ENCODE data around the gene TMEM175.
A peak's percentile ranks its signal among the peaks of the same experiment; 100 is the strongest.

Gene TMEM175

DNA sequence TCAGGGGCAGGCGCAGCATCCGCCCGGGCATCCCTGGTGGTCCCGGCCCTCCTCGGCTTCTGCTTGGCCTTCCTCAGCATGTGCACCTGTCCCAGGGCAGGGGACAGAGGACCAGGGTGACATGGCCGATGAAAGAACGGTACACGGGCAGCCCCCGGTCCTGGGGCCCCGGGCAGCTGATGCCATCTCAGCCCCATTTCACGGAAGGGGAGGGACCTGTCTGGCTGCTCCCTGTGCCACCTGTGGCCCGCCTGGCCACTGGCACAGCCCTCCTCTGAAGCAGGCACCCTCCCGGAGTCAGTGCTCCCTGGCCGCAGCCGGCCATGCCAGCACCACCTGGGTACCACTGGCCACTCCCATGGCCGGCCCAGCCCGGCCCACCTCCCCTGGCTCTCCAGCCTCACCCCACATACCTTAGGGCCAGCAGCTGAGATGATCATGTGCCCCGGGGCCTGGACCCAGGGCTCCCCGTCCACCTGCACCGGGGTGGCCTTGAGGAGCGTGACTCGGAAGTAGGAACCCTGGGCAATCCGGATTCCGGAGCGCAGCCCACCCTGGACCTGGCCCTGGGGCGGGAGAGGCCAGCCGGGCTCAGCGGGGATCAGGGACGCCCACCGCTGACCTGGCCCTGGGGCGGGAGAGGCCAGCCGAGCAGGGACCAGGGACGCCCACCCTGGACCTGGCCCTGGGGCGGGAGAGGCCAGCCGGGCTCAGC lies 28.5 kb downstream of the TMEM175 start:
- DNase-seq, result no peak

DNA sequence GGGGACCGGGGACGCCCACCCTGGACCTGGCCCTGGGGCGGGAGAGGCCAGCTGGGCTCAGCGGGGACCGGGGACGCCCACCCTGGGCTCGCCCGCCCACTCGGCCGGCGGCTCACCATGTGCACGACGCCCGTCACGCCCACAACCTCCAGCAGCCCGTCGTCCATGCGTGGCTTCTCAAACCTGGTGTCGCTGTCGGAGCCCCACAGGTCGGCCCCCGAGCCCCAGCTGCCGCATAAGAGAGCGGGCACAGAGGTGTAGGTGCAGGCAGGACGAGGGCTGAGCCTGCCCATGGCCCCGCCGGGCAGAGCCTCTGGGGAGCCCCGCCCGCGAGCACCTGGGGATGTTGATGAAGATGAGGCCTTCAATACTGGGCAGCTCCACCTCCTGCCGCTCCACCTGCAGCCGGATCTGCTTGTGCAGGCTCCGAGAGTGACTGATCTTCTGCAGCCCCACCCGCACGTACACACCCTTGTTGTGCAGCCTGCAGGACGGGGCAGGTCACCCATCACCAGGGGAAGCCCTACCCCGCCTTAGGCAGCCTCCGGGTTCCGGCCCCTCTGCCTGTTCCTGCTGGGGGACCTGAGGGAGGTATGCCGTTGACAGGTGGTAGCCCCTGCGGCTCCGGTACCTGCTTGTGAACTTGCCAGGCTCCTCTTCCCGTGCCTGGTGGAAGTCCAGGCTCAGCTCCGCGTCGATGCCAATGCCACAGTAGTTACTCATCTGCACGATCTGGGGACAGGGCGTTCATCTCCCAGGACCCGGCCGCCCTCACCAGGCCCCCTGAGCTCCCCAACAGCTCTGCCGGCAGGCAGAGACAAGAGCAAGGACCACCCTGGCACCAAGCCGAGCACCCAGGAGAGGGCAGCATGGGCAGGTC lies 29.3 kb downstream of the TMEM175 start:
- no peak for DNase-seq

- no peak for DNase-seq
Observed at GRCh38 chr4:962231-963208, 30.3 kb downstream of the TMEM175 start.

DNA sequence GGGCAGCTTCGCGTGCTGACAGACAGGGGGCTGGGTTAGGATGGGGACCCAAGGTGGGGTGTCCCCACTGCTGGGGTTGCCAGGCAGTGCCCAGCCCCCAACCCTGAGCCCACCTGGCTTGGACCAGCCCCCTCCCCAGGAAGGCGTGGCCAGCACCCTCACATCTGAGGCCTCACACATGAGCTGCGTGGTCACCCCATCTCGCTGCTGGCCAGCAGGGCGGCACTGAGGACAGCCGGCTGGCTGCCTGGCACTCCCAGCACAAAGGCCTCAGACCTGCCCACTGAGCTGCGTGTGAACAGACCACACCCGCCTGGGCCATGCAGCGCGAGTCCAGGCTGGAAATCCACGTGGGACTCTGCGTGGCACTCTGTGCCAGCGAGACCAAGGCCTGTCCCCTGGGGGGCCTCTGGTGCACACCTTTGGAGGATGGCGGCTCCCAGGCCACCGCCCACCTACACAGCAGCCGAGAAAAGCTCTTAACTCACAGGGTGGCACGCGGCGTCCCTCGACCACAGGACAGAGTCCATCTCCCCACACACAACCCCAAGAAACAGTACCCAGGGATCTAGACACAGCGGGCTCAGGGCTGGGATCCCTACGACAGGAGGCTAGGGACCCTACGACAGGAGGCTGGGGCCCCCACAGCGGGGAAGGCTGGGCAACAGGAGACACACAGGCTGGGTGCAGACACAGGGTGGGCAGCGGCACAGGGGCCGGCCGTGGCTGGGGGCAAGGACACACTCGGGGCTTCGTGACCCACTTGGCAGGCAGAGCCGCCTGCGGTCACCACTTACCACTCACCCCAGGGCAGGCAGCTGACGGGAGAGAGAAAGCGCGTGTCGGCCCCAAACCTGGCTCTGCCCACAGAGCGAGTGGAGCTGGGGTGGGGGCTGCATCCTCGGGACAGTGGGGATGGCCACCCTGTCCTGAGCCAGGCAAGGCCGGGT lies 31.3 kb downstream of the TMEM175 start:
- DNase-seq, result no peak

GRCh38 chr4:964346-965025 lies 32.2 kb downstream of the TMEM175 start:
- DNase-seq, result no peak

DNA sequence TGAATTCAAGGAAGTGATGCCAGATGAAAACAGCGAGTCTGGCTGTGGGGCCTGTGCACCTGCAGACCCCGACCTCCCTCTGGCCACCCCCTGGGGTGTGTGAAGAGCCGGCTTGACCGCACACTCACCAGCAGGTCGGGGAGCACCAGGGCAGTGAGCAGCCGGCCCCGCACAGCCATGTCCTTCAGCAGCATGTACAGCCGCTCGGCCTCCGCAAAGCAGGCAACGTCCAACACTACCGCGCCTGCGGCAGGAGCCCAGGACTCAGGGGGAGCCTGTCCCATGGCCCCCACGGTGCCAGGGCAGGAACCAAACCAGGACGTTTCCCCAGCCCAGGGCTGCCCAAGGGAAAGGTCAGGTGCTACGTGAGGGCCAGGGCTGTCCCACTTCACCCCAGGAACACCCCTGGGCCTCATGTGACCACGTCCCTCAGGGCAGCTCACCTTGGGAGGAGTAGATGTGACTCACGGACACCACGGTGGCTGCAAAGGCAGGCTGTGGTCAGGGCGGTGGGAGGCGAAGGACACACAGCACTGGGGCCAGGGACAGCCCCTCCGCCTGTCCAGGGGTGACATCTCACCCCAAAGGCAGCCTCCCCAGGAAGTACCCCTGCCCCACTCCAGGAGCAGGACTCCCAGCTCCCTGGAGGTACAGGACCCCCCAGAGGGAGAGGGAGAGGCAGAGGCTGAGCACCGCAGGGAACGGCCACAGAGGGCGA lies 32.9 kb downstream of the TMEM175 start:
- DNase-seq, result no peak

- no peak for DNase-seq
Observed at GRCh38 chr4:965766-966134, 33.5 kb downstream of the TMEM175 start.

- DNase-seq, result no peak
Observed at GRCh38 chr4:966266-967112, 34.2 kb downstream of the TMEM175 start.

DNA sequence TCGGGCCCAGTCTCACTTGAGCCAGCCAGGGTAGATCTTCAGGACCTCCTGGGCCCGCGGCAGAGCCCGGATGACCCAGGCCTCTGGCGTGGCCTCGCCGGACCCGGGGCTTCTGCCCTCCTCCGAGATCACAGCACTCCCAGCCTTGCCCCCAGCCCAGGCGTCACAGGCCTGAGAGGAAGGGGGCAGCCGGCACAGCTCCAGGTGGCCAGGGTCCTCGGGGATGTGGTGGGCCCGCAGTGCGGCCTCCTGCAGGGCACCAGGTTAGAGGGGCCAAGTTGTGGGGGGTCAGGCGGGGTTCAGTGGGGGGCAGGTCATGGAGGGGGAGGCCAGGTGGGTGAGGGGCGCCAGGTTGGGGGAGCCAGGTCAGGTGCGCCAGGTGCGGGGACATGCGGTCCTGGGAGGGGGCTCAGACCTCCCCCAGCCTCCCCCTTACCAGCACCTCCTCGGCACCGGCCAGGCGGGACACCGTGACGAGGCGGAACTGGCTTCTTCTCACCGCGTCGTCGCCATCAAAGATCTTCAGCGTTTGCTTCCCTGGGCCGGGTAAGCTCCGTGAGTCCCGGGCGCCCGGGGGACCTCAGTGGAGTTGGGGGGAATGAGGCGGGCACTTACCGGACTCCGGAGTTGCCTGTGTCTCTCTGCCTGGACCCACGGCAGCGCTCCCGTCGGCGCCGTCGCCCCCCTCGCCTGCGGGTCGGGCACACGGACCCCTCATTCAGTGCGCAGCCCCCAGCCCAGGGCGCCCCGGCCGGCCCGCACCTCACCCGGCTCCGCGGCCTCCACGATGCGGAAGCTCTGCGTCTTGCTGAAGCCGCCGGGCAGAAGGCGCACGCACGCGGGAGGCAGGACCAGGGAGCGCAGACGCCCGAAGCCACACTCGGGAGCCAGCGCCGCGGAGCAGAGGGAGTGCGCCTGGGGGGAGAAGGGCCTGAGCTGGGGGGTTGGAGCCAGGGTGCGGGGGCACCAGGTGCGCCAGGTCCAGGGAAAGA lies 35.1 kb downstream of the TMEM175 start:
- DNase-seq, result no peak

GRCh38 chr4:968221-968620 lies 36.0 kb downstream of the TMEM175 start:
- DNase-seq, result no peak

GRCh38 chr4:968621-969394 lies 36.5 kb downstream of the TMEM175 start:
- DNase-seq, result no peak

GRCh38 chr4:970046-970745 lies 37.9 kb downstream of the TMEM175 start:
- DNase-seq, result peak in 1 of 5 experiments; percentile 95

DNA sequence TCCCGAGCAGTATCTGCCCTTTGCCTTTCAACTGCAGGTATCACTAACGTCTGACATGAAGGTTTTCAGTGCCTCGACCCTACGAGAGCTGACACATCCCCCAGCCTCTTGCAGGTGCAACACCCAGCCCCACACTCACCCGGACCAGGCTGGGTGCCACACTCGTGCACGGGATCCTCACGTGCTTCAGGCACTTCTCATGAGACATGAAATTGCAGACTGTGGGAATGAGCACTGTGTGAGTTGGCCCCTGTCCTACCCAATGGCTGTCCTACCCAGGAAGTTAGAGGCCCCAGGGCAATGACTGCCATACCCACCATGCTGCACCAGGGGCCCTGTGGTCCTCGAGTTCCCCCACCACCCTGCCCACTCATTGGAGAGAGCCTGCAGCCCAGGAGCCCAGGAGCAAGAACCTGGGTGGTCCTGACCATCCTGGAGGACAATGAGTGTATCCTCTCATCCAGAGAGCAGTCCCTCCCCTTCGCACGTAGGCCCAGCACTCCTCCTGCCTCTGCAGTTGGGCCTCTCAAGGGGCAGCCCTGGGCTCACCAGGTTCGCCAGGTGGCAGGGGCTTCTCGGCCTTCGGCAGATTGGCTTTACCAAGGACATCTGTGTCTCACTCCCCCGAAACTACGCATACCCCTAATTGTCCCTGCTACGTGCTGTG lies 38.7 kb downstream of the TMEM175 start:
- DNase-seq, result no peak

- peak in 1 of 5 experiments; percentile 13 for DNase-seq
Observed at GRCh38 chr4:971666-972500, 39.6 kb downstream of the TMEM175 start.

Data from T-helper 2 cell (primary cell).